Suprapubic skin (tissue), 4 donors: ENCODE results near the gene SPG7. TPM values are rescaled to one million over a fixed set of nuclear protein-coding genes. Genes with fewer than 3 reads are reported as not detected.
"Not testable (repeated sequence)": the region's sequence is repeated elsewhere in the genome, so short reads cannot be mapped to it uniquely, and the experiment has no call there.

ENCODE experiments used
- DNase-seq, 2 donors: peaks; one replicate each; pipeline ENCODE4 v3.0.0-alpha.2; 2019; ENCODE audit warnings: low spot score in 2 of 2
- H3K27ac ChIP-seq: fragments of 200-600 bp; sonication (generic); one replicate; pipeline ENCODE4 v1.5.1; 2019
- H3K27me3 ChIP-seq: fragments of 200-600 bp; sonication (generic); one replicate; pipeline ENCODE4 v1.5.1; 2019
- H3K36me3 ChIP-seq: fragments of 200-600 bp; sonication (generic); one replicate; pipeline ENCODE4 v1.5.1; 2019
- H3K4me1 ChIP-seq: fragments of 200-600 bp; sonication (generic); one replicate; pipeline ENCODE4 v1.5.1; 2019
- H3K4me3 ChIP-seq: fragments of 200-600 bp; sonication (generic); one replicate; pipeline ENCODE4 v1.5.1; 2019; ENCODE audit warnings: mild to moderate bottlenecking
- H3K9me3 ChIP-seq: fragments of 200-600 bp; sonication (generic); one replicate; pipeline ENCODE4 v1.5.1; 2019
- EP300 ChIP-seq: sonication (generic); formaldehyde crosslinking; IDR thresholded peaks from one replicate; pipeline ENCODE4 v1.6.1; 2017; ENCODE audit warnings: antibody characterized with exemption
- POLR2A ChIP-seq, 2 donors: fragments of 450-650 bp; IDR thresholded peaks; one replicate each; pipeline ENCODE4 v1.6.1; 2017; ENCODE audit warnings: antibody characterized with exemption in 2 of 2, mild to moderate bottlenecking in 2 of 2, moderate library complexity in 2 of 2
- POLR2AphosphoS5 ChIP-seq, 3 donors: sonication (generic); formaldehyde crosslinking; IDR thresholded peaks; one replicate each; pipeline ENCODE4 v1.6.1; 2017; ENCODE audit warnings: antibody characterized with exemption in 3 of 3
- WGBS: methylation state at CpG from one replicate; pipeline ENCODE4 v1.1.5; 2018; 5-methylcytosine and 5-hydroxymethylcytosine counted together
- total RNA-seq, 4 donors: library from RNA; depleted of rRNA; stranded (reverse); fragments of >200 nt; gene quantifications; one replicate each; pipeline ENCODE4 v1.1.0, GENCODE V29; 2016
- TF ChIP-seq, protein P1 (sequence below), 2 donors: fragments of 200-600 bp in 1 of 2; fragments of 450-650 bp in 1 of 2; sonication (generic) in 1 of 2; IDR thresholded peaks; one replicate each; pipeline ENCODE4 v1.5.1; 2016 to 2019; ENCODE audit warnings: antibody characterized with exemption in 2 of 2, mild to moderate bottlenecking in 1 of 2, moderate library complexity in 1 of 2

The SPG7 gene
- total RNA-seq = 100 to 1,000 TPM; 131 to 324 (median 144) TPM

- H3K4me1 ChIP-seq = peaks cover 48% of the 10 kb centered on the region
- no peaks in the 10 kb centered on the region for H3K9me3 ChIP-seq
- no peaks in the 10 kb centered on the region for H3K27me3 ChIP-seq
- H3K4me3 ChIP-seq = peak within 1 kb of the TSS; percentile 91
- peaks cover 27% of the 10 kb centered on the region for H3K36me3 ChIP-seq
- 0% methylated on average over 23 of the region's 90 CpGs for WGBS
- TF ChIP-seq POLR2A (IDR thresholded peaks at IDR 0.05) = peak; percentile 40 to 84
- TF ChIP-seq POLR2AphosphoS5 (IDR thresholded peaks at IDR 0.05) = no peak
- peak; percentile 87 to 90 for DNase-seq
- H3K27ac ChIP-seq = peak within 1 kb of the TSS; percentile 96
Observed at GRCh38 chr16:89507834-89508590, at the start of gene SPG7. SPG7 (plus strand) TSS chr16:89508403; CDS start chr16:89508418, 15 bp downstream.

DNA sequence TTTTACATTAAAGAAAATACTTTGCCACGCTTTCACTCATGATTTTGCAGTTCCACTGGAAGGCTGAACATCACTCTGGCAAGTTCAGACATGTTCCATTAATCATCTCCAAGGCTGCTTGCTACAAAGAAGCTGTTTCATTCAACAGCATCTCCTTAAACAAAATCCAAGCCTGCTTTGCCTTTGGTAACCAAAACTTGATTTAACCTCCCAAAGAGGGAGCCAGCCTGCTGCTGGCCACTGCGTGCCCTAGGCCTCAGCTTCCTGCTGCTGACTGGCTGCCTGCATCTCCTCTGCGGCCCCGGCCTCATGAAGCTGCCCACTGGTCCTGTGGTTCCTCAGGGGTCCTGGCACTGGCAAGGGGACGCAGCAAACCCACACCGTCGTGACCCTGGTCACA is 49.7 kb upstream of the SPG7 start:
- Histone ChIP-seq H3K4me3 (no peak overlapping the region), H3K4me1 (peaks cover 28% of the 10 kb centered on the region), H3K27ac (no peak overlapping the region), H3K9me3 (no peaks in the 10 kb centered on the region), H3K36me3 (no peaks in the 10 kb centered on the region), H3K27me3 (no peaks in the 10 kb centered on the region)
- no peak for DNase-seq
- TF ChIP-seq, protein P1, sequence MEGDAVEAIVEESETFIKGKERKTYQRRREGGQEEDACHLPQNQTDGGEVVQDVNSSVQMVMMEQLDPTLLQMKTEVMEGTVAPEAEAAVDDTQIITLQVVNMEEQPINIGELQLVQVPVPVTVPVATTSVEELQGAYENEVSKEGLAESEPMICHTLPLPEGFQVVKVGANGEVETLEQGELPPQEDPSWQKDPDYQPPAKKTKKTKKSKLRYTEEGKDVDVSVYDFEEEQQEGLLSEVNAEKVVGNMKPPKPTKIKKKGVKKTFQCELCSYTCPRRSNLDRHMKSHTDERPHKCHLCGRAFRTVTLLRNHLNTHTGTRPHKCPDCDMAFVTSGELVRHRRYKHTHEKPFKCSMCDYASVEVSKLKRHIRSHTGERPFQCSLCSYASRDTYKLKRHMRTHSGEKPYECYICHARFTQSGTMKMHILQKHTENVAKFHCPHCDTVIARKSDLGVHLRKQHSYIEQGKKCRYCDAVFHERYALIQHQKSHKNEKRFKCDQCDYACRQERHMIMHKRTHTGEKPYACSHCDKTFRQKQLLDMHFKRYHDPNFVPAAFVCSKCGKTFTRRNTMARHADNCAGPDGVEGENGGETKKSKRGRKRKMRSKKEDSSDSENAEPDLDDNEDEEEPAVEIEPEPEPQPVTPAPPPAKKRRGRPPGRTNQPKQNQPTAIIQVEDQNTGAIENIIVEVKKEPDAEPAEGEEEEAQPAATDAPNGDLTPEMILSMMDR (IDR thresholded peaks at IDR 0.05) = no peak
- TF ChIP-seq POLR2AphosphoS5 (IDR thresholded peaks at IDR 0.05) (no peak), EP300 (no peak), POLR2A (IDR thresholded peaks at IDR 0.05) (no peak)
- WGBS = 63% methylated on average over 7 of the region's 7 CpGs

DNA sequence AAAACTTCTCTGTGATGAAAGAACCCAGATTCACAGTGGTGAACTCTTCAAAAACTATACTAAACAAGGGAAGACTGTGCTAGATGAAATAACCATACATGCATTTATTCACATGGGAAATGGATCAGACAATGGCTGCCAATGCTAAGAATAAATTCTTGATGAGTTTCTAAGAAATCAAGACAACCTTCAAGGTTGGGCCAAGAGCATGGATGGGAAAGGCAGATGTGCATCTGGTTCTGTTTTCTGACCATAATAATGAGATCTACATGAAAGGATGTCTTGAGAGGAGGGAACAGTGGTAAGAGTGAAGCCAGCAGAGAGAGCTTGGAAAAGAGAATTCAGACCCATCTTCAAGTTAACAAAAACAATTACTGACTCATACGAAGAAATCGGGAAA is 49.2 kb upstream of the SPG7 start:
- WGBS = 59% methylated on average over 2 of the region's 2 CpGs
- no peak overlapping the region for H3K27ac ChIP-seq

DNA sequence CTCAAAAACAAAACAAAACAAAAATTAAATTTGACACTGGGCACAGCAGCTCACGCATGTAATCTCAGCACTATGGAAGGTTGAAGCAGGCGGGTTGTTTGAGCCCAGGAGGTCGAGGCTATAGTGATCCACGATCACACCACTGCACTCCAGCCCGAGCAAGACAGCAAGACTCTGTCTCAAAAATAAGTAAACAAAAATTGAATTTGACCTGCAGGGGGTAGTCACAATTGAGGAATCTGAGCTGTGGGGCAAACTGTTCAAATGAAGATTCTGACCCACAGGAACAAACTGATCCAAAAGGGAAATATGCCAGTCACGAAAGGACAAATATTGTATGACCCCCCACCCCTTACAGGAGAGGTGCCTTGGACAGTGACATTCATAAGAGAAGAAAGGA is 47.6 kb upstream of the SPG7 start:
- H3K4me1 ChIP-seq = peaks cover 19% of the 10 kb centered on the region

More for the DNA sequence above, 49.2 kb upstream of the SPG7 start:
- TF ChIP-seq EP300 (no peak), POLR2AphosphoS5 (IDR thresholded peaks at IDR 0.05) (no peak), POLR2A (IDR thresholded peaks at IDR 0.05) (no peak)
- TF ChIP-seq, protein P1 (IDR thresholded peaks at IDR 0.05) = no peak
- no peaks in the 10 kb centered on the region for H3K27me3 ChIP-seq
- no peak for DNase-seq
- H3K9me3 ChIP-seq = no peaks in the 10 kb centered on the region
- H3K36me3 ChIP-seq = no peaks in the 10 kb centered on the region
- H3K4me3 ChIP-seq = no peak overlapping the region
- peaks cover 24% of the 10 kb centered on the region for H3K4me1 ChIP-seq

DNA sequence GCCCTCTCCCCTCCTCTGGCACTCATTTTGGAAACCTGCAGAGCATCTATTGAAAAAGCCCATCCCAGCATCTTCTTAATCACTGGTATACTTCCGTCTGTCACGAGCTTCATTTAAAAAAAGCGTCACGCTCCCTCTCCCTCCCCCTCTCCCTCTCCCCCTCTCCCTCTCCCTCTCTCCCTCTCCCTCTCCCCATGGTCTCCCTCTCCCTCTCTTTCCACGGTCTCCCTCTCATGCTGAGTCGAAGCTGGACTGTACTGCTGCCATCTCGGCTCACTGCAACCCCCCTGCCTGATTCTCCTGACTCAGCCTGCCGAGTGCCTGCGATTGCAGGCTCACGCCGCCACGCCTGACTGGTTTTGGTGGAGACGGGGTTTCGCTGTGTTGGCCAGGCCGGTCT is 46.3 kb upstream of the SPG7 start:
- not testable (repeated sequence) for H3K27me3 ChIP-seq, H3K27ac ChIP-seq, H3K36me3 ChIP-seq, DNase-seq, H3K4me3 ChIP-seq, H3K9me3 ChIP-seq
- peaks cover 16% of the 10 kb centered on the region for H3K4me1 ChIP-seq
- WGBS = 90% methylated on average over 12 of the region's 15 CpGs

More for the DNA sequence above, 47.6 kb upstream of the SPG7 start:
- H3K27ac ChIP-seq = no peak overlapping the region
- H3K4me3 ChIP-seq = no peak overlapping the region
- TF ChIP-seq, protein P1 (IDR thresholded peaks at IDR 0.05) = no peak
- TF ChIP-seq POLR2A (IDR thresholded peaks at IDR 0.05) (no peak), POLR2AphosphoS5 (IDR thresholded peaks at IDR 0.05) (no peak), EP300 (no peak)
- no peak for DNase-seq
- 92% methylated on average over 6 of the region's 6 CpGs for WGBS
- no peaks in the 10 kb centered on the region for H3K27me3 ChIP-seq
- no peaks in the 10 kb centered on the region for H3K36me3 ChIP-seq
- no peaks in the 10 kb centered on the region for H3K9me3 ChIP-seq

DNA sequence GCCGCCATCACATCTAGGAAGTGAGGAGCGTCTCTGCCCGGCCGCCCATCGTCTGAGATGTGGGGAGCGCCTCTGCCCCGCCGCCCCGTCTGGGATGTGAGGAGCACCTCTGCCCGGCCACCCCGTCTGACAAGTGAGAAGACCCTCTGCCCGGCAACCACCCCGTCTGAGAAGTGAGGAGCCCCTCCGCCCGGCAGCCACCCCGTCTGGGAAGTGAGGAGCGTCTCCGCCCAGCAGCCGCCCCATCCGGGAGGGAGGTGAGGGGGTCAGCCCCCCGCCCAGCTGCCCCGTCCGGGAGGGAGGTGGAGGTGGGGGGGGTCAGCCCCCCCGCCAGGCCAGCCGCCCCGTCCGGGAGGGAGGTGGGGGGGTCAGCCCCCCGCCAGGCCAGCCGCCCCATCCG is 45.6 kb upstream of the SPG7 start:
- 97% methylated on average over 5 of the region's 30 CpGs for WGBS
- H3K36me3 ChIP-seq = not testable (repeated sequence)
- H3K4me1 ChIP-seq = peaks cover 16% of the 10 kb centered on the region

GRCh38 chr16:89463312-89463711 is 44.9 kb upstream of the SPG7 start:
- not testable (repeated sequence) for H3K27me3 ChIP-seq, DNase-seq, H3K36me3 ChIP-seq, H3K9me3 ChIP-seq, H3K4me3 ChIP-seq, H3K27ac ChIP-seq
- H3K4me1 ChIP-seq = peaks cover 16% of the 10 kb centered on the region
- WGBS = 61% methylated on average over 5 of the region's 5 CpGs

More for the DNA sequence above, 45.6 kb upstream of the SPG7 start:
- H3K9me3 ChIP-seq, H3K4me3 ChIP-seq, H3K27ac ChIP-seq, H3K27me3 ChIP-seq, DNase-seq: not testable (repeated sequence)
